GM12801 (cell line): Measurements from ENCODE around the gene GASK1A.

Experiments used
- TF ChIP-seq, protein P1 (sequence below): IDR thresholded peaks from one replicate; pipeline ENCODE4 v1.5.1; 2011; ENCODE audit warnings: control low read depth; ENCODE audit not compliant: insufficient read length; ENCODE audit errors: extremely low read depth

Gene GASK1A

DNA sequence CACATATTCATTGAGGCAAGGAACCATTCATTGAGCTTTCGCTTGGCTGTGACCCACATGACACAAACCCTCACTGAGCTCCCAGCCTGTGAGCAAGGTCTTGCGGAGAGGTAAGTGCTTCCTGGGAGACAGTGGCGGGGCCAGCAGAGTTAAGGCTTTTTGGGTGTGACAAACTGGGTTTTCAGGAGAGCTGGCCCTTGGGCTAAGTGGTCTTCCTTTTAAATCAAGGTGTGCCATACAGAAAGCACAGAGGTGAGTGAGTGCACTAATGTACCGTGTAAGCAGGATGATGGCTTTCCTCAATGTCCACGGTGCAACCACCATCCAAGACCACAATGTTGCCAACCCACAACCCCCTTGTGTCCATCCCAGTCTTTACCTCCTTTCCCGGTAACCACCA, 98.2 kb downstream of the GASK1A start:
- TF ChIP-seq, protein P1, sequence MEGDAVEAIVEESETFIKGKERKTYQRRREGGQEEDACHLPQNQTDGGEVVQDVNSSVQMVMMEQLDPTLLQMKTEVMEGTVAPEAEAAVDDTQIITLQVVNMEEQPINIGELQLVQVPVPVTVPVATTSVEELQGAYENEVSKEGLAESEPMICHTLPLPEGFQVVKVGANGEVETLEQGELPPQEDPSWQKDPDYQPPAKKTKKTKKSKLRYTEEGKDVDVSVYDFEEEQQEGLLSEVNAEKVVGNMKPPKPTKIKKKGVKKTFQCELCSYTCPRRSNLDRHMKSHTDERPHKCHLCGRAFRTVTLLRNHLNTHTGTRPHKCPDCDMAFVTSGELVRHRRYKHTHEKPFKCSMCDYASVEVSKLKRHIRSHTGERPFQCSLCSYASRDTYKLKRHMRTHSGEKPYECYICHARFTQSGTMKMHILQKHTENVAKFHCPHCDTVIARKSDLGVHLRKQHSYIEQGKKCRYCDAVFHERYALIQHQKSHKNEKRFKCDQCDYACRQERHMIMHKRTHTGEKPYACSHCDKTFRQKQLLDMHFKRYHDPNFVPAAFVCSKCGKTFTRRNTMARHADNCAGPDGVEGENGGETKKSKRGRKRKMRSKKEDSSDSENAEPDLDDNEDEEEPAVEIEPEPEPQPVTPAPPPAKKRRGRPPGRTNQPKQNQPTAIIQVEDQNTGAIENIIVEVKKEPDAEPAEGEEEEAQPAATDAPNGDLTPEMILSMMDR, result no peak

DNA sequence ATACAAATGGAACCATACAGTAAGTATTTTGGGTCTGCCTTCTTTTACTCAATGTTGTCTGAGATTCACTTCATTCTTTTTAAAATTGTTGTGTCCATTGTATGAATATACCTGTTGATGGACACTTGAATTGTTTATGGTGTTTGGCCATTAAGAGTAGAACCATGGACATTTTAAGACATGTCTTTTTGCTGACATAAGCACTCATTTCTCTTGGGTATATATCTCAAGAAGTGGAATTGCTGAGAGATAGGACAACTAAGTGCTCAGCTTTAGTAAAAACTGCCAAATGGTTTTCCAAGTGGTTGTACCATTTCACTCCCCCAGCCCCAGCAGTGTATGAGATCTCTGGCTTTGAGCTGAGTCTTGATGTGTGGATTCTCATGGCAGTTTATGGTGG, 98.6 kb downstream of the GASK1A start:
- TF ChIP-seq, protein P1, result no peak

GRCh38 chr3:43079536-43080332, 100.6 kb downstream of the GASK1A start:
- TF ChIP-seq, protein P1, result no peak

DNA sequence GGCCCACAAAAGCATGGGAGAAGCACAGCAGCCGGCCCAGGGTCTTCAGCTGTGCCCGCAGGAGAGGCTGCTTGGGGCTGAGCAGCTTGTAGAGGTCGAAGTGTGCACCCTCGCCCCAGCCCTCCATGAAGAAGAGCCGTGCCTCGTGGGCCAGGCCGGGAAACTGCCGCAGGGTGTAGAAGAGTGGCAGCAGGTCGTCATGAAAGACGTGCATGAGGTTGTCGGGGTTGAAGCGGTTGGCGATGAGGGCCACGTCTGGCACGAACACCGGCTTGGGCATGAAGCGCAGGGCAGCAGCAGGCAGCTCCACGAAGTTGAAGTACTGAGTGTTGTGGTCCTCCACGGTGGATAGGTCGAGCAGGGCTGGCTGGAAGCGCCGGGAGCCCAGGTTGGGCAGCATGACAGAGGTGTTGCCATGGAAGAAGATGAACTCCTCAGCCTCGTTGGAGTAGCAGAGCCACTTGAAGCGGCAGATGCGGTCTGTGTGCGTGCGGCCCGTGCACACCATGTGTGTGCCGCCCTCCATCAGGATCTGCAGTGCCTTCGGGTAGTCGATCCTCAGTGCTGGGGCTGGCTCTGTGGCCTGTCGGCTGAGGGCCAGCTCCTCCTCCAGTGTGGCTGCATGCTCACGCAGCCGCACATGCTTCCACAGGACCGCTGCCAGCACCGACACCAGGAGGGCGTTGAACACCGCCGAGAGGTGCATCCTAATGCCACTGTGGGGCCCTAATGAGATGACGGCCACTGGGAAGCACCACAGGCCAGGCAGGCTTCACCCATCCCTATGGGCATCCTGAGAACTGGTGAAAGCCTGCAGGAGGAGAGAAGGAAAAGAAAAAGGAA, 101.8 kb downstream of the GASK1A start:
- TF ChIP-seq, protein P1, result no peak

- TF ChIP-seq, protein P1, result no peak
Measured at GRCh38 chr3:43081796-43082195, 102.7 kb downstream of the GASK1A start.

DNA sequence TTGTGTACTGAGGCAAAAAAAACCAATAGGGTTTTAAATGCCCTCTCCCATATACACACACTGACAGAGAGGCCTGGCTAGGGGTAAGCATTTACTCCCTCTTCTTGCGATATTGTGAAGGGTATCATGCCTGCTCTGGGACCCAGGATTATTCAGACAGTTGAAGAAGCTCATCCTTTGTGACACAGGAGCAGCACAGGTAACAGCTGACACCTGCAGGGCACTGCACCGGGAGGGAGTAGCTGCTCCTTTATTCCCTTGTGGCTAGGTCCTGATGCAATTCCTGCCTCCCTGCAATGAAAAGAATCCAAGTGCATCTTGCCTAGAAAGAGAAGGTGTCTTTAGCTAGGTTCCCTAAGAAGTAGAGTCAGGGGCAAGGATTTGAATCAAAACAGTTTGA, 103.3 kb downstream of the GASK1A start:
- TF ChIP-seq, protein P1, result no peak

- TF ChIP-seq, protein P1, result no peak
Measured at GRCh38 chr3:43086460-43087165, 107.5 kb downstream of the GASK1A start.
